ENCODE data around the gene DLX1. TPM values are rescaled to one million over a fixed set of nuclear protein-coding genes. Genes with fewer than 3 reads are reported as not detected.
"Not testable (repeated sequence)": the region's sequence is repeated elsewhere in the genome, so short reads cannot be mapped to it uniquely, and the experiment has no call there.

DLX1 gene
- total RNA-seq, 1 donor from 2014 or later: not detected

DNA sequence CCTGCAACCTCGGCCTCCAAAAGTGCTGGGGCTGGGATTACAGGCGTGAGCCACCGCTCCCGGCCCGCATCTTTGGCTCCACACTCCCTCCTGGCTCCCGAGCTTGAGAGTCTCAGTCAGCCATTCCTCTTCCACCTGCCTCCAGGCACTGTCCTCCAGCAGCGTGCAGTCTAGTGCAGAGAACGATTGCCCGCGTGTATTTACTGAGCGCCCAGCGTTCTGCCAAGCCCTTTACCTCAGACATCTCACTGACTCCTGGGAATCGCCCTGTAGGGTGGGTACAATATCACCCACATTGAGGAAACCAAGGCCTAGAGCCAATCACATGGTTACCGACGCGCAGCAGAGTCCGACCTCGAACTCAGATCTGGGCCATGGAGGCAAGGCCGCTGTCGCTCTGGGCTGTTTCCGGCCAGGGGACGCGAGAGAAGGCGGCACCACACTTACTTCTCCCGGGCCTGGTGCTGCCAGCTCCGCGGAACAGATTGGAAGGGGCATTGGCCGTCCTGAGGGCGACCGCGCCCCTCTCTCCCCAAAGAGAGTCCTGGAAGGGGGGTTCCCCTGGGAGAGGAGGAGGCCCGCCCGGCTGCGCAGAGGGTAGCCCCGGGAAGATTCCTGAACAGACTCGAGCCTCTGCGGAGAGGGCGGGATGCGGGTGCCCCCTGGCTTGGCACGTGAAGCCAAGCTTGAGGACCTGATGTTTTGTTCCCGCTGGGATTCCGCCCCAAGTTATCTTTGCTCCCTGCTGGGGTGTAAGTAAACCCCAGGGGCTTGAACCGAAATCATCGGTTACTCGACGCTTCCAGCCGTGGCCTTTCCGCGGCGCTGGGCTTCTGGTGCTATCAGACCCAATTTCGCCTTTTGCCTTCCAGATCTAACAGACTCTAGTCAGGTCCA is 22.6 kb downstream of the DLX1 start:
- intact Hi-C loops (cut with micrococcal nuclease): no loop called here

DNA sequence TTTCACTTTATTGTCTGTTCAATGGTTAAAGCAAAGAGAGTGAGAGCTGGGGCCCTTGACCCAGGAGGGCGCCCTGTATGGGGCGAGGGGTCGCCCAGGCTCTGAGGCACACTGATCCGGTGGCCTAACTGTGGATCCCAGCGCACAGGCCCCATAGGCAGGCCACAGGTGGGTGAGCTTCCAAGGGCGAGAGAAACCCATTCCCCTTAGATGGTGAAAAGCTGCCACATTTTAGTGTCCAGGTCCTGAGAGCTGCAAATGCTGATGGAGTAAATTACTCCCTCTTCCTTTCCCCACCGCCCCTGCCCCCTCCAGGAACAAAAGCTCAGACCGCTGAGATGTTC is 23.3 kb downstream of the DLX1 start:
- intact Hi-C loops (cut with micrococcal nuclease): no loop called here

DNA sequence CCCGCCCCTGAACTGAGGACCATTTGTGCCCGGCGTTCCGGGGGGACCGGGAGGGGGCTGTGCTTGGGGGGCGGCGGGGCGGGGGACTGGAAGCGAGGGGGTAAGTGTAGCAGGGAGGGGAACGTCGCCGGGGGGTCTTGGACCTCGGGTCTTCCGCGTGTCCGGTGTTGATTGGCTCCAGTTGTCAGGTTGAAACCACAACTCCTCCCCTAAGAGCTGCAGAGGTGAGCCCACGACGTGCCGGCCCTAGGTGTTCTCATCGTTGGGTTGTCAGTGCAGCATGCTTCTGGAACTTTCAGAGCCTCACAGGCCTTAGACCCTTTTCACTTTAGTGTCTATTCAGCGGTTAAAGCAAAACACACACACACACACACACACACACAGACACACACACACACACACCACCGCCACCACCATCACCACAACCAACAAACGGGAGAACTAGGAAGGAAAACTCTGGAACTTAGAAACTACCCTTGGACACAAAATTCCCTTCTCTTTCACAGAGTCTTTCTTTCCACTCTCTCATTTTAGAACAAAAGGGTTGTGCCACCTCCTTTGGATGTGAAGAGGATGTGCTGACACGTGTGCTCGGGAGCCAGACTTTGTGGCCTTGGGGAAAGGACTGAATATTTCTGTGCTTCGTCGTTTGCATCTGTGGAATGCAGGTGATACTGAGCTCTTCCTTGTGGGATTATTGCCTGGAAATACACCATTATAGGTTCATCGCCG is 24.1 kb downstream of the DLX1 start:
- intact Hi-C loops (cut with micrococcal nuclease): no loop called here

DNA sequence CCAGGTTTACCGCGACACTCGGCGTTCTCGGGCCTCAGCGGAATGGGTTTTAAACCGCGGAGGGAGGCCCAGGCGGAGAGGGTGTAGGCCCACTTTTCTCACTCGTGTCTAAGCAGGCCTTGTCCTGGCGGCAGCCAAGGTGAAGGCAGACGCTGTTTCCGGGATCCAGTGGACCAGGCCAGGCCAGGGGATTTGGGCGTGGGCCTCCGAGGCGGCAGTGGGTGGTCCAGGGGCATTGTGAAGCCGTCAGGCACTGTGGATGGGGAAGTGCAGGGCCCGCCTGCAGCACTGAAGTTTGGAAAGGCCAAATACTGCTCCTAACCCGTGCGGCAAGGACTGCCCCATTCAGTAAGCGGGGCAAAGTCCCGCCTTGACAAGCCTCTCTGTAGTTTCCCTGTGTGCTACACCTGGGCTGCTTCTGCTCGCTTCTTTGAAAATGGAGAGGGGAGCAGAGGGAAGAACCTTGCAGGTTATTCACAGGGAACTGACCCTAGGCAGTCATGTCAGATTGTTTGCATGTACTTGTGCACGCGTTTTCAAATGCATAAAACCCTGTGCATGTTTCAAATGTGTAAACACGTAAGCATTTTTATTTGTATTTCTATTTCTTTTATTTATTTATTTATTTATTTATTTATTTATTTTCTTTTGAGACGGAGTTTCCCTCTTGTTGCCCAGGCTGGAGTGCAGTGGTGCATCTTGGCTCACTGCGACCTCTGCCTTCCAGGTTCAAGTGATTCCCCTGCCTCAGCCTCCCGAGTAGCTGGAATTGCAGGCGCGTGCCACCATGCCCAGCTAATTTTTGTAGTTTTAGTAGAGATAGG is 24.9 kb downstream of the DLX1 start:
- intact Hi-C loops (cut with micrococcal nuclease): loop anchor here (5.0 kb wide), 1 partner anchor 38 kb away; no protein-coding TSS in a partner anchor

DNA sequence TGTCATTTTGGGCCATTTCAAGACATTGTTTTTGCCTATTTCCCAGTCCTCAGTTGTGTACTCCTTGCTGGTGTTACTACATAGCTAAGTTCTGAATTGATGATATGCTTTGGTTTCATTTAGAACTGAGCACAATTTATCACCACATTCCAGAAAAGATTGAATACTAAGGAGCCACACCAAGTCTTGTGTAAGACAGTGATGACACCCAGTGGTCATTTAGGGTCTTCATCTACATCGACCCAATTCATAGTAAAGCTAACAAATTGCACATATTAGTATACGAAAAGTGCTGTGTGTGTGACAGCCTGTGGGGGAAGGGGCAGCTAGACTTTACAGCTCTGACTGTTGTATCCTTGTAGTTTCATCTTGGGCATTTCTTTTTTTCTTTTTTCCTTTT is 28.3 kb downstream of the DLX1 start:
- intact Hi-C loops (cut with micrococcal nuclease): loop anchor here (5.0 kb wide), 1 partner anchor 41 kb away; no protein-coding TSS in a partner anchor

DNA sequence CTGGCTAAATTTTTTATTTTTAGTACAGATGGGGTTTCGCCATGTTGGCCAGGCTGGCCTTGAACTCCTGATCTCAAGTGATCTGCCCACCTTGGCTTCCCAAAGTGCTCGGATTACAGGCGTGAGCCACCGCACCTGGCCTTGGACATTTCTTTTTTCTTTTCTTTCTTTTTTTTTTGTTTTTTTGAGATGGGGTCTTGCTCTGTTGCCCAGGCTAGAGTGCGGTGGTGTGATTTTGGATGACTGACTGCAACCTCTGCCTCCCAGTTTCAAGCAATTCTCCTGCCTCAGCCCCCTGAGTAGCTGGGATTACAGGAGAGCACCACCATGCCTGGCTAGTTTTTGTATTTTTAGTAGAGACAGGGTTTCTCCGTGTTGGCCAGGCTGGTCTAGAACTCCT is 28.9 kb downstream of the DLX1 start:
- intact Hi-C loops (cut with micrococcal nuclease): loop anchor here (5.0 kb wide), 1 partner anchor 42 kb away; no protein-coding TSS in a partner anchor

DNA sequence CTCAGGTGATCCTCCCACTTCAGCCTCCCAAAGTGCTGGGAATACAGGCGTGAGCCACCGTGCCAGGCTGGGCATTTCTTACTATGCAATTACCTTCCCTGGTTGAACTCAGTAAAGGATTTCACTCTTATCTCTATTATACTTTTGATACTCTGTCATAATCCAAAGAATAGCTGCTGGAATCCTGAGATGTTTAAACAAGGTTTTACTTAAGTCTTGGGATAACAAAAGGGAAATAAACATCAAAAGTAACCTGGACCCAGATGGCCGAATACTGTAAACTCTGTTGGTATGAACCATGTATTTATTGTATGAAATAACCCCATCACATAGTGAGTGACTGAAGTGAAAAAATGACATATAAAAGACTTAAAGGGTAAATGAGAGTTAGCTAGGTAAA is 29.3 kb downstream of the DLX1 start:
- intact Hi-C loops (cut with micrococcal nuclease): loop anchor here (5.0 kb wide), 1 partner anchor 42 kb away; no protein-coding TSS in a partner anchor

DNA sequence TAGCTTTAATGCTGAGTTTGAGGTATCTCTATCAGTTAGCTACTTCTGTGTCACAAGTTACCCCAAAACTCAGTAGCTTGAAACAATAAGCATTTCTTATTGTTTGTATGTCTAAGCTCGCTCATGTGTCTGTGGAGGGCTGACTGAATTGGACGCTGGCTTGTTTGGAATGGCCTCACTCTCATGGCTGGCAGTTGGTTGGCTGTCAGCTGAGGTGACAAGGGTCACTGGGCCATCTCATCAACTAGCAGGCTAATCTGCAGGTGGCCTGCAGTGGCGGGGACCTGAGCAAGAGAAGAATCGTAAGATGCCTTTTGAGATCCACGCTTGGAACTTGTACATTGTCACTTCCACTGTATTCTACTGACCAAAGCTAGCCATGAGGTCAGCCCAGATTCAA is 30.8 kb downstream of the DLX1 start:
- intact Hi-C loops (cut with micrococcal nuclease): no loop called here

DNA sequence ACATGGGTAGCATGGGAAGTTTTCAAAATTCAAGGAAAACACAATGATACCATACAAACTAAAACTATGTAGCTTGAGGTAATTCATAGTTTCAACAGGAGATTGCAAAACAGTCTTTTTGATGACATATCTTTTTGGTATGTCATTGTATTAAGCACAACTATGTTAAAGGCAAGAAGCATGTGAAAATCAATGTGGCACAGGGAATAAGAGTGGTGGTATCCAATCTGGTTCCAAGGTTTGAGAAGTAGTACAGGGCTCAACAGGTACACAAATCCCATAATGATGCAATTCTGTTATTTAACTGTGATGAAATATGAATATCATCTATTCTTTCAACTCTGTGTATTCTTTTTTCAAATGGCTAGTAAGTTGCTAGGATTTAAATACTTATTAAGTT is 33.8 kb downstream of the DLX1 start:
- intact Hi-C loops (cut with micrococcal nuclease): no loop called here

DNA sequence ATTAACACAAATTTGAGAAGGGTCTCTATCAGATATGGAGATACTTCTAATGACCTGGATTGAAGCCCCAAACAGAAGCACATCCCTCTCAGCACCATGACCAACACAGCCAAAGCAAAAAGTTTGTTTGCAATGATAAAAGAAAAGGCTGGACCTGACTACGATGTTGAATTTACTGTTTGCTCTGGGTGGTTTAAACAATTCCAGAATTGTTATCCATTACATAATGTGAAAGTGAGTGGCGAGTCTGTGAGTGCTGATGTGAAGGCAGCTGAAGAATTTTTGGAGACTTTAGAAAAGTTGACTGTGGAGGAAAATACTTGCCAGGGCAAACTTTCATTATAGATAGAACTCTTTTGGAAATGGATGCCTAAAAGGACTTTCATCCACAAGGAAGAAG is 34.8 kb downstream of the DLX1 start:
- intact Hi-C loops (cut with micrococcal nuclease): no loop called here

DNA sequence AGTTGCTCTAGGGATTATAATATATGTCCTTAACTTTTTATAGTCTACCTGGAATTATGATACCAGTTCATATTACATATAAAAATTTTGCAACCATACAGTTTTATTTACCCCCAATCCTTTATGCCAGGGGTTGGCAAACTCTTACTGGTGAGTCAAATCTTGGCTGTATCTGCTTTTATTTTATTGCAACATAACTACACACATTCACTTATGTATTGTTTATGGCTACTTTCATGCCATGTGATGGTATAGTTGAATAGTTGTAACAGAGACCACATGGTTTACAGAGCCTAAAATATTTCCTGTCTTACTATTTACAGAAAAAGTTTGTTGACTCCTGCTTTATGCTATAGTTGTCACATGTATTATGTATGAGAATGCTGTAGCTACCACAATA is 43.2 kb downstream of the DLX1 start:
- intact Hi-C loops (cut with micrococcal nuclease): loop anchor here (5.0 kb wide), 1 partner anchor 316 kb away; no protein-coding TSS in a partner anchor

DNA sequence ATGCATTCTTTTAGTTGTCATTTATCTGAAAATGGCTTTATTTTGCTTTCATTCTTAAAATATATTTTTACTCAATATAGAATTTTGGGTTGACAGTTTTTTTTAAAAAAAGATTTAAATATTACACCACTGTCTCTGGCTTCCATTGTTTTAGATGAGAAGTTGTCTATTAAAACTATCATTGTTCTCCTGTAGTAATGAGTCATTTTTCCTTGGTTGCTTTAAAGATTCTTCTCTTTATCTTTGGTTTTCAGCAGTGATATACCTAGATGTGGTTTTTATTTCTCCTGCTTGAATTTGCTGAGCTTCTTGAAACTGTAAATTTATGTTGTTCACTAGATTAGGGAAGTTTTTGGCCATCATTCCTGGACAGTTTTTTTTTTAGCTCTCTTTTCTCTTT is 44.1 kb downstream of the DLX1 start:
- intact Hi-C loops (cut with micrococcal nuclease): loop anchor here (5.0 kb wide), 1 partner anchor 317 kb away; no protein-coding TSS in a partner anchor

DNA sequence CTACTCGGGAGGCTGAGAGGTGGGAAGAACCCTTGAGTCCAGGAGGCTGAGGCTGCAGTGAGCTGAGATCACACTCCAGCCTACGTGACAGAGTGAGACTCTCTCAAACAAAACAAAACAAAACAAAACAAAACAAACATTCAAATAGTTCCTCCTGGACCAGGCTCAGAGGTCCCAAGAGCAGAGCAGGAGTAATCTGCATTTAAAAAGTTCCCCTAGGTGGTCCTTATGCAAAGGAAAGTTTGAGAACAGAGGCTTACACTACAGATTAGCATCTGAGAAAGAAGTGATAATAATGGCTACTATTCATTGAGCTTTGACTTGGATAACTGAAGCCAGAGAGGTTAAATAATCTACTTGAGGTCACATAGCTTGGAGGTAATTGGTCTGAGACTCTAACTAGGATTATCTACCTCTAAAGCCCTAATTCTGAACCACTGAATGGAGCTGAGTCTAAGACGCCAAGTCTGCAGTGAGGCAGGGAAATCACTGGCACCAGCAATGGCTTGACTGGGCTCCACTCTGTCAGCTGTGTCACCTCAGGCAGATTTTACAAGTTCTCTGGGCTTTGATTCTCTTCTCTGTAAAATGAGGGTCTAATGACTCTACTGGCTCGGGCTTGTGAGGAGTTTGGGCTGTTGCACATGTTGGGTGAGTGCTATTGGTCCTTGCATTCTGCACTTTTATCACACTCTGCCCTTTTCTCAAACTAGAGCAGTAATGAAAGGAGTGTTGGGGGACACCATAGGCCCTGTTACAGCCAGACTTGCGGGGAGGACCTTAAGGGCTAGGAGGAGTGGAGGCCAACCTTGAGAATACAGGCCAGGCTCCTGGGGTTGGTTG is 46.6 kb downstream of the DLX1 start:
- intact Hi-C loops (cut with micrococcal nuclease): no loop called here

DNA sequence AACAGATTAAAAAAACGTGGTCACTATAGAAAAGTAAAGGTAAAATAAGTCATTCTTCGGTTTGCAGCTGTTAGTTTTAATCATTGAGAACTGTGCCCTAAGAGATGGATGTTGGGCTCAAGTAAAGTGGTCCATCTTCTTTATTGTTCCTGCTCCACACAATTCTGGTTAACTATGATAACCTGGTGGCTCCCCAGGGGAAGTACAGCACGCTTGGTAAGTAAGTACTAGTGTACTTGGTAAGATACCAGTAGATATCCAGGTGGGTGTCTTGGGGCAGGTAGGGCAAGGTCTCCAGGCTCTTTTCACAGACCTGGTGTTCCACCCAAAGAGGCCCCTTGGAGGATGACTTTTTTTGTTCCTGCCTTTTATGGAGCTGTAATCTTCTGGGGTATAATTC is 49.0 kb downstream of the DLX1 start:
- intact Hi-C loops (cut with micrococcal nuclease): no loop called here

DNA sequence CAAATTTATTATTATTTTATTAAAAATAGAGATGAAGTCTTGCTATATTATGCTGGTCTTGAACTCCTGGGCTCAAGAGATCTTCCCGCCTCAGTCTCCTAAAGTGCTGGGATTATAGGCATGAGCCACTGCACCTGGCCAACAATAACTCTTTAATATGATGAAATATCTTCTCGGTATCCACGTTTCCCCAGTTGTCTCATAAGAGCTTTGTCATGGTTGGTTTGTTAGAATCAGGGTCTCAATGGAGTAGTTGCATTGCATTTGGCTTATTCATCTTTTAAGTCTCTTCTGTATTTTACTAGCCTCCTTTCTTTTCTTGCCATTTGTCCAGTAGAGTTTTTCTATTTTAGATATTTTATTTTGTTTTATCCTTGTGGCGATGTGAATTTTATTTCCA is 50.1 kb downstream of the DLX1 start:
- intact Hi-C loops (cut with micrococcal nuclease): no loop called here

DNA sequence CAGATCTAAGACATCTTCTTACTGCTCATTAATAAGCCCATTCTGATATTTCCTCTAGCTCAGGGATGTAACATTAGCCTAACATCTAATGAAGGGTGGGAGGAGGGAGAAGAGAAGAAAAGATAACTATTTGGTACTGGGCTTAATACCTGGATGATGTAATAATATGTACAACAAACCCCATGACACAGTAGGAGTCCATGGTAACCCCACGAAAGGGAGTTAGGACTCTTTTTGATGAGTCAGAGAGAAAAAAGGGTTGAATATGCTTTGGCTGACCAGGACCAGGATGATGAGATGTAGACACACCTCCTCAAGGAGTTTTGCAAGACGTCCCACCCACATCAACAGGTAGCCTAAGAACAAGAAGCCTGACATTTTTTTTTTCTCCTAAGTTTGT is 51.8 kb downstream of the DLX1 start:
- intact Hi-C loops (cut with micrococcal nuclease): no loop called here

DNA sequence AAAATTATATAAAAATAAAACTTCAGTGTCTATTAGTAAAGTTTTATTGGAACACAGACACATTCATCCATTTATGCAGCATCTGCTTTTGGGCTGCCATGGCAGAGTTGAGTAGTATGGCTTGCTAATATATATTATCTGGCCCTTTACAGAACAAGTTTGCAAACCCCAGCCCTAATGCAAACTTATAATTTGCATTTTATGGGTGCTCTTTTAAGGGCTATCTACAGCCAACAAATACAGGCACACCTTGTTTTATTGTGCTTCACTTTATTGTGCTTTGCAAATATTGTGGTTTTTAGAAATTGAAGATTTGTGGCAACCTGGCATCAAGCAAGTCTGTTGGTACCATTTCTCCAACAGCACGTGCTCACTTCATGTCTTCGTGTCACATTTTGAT is 52.6 kb downstream of the DLX1 start:
- intact Hi-C loops (cut with micrococcal nuclease): no loop called here

DNA sequence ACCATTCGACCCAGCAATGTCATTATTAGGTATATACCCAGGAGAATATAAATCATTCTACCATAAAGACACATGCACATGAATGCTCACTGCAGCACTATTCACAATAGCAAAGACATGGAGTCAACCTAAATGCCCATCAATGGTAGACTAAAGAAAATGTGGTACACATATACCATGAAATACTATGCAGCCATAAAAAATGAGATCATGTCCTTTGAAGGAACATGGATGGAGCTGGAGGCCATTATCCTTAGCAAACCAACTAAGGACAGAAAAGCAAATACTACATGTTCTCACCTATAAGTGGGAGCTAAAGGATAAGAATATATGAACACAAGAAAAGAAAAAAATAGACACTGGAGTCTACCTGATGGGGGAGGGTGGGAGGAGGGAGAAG is 53.4 kb downstream of the DLX1 start:
- intact Hi-C loops (cut with micrococcal nuclease): not testable (repeated sequence)

Measured in T-helper 1 cell treated with Interleukin-12 subunit alpha and Interleukin-12 subunit beta and Interleukin-4 antibody, amounts not matched to agents 30 ng/mL and 1 ng/mL, for 36 hours (primary cell).